Measurements from ENCODE around the gene GLB1L3.

- TF ChIP-seq, protein P1, sequence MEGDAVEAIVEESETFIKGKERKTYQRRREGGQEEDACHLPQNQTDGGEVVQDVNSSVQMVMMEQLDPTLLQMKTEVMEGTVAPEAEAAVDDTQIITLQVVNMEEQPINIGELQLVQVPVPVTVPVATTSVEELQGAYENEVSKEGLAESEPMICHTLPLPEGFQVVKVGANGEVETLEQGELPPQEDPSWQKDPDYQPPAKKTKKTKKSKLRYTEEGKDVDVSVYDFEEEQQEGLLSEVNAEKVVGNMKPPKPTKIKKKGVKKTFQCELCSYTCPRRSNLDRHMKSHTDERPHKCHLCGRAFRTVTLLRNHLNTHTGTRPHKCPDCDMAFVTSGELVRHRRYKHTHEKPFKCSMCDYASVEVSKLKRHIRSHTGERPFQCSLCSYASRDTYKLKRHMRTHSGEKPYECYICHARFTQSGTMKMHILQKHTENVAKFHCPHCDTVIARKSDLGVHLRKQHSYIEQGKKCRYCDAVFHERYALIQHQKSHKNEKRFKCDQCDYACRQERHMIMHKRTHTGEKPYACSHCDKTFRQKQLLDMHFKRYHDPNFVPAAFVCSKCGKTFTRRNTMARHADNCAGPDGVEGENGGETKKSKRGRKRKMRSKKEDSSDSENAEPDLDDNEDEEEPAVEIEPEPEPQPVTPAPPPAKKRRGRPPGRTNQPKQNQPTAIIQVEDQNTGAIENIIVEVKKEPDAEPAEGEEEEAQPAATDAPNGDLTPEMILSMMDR (IDR thresholded peaks at IDR 0.05; ENCODE audit: low read depth, low read length, poor library complexity, severe bottlenecking) = no peak
- no peak for TF ChIP-seq EZH2phosphoT487 (IDR thresholded peaks at IDR 0.05; ENCODE audit: borderline replicate concordance, low read length)
Measured at GRCh38 chr11:134254433-134255183, 21.6 kb upstream of the GLB1L3 start.
